Sigmoid colon (tissue), 4 donors: ENCODE results near the gene INVS.

Experiments
- POLR2A ChIP-seq, 2 donors: fragments of 450-650 bp; IDR thresholded peaks; one replicate each; pipeline ENCODE4 v1.6.1; 2016; ENCODE audit warnings: antibody characterized with exemption in 2 of 2, mild to moderate bottlenecking in 2 of 2, moderate library complexity in 2 of 2
- POLR2AphosphoS5 ChIP-seq, 4 donors: sonication (generic); formaldehyde crosslinking; IDR thresholded peaks; one replicate each; pipeline ENCODE4 v1.6.1; 2017; ENCODE audit warnings: antibody characterized with exemption in 4 of 4
- TF ChIP-seq, protein P1 (sequence below), 4 experiments: fragments of 450-650 bp in 3 of 4; fragments of 200-600 bp in 1 of 4; IDR thresholded peaks; one replicate each; pipeline ENCODE4 v1.5.1; 2016 to 2019; ENCODE audit warnings: antibody characterized with exemption in 4 of 4, mild to moderate bottlenecking in 3 of 4, moderate library complexity in 2 of 4

DNA sequence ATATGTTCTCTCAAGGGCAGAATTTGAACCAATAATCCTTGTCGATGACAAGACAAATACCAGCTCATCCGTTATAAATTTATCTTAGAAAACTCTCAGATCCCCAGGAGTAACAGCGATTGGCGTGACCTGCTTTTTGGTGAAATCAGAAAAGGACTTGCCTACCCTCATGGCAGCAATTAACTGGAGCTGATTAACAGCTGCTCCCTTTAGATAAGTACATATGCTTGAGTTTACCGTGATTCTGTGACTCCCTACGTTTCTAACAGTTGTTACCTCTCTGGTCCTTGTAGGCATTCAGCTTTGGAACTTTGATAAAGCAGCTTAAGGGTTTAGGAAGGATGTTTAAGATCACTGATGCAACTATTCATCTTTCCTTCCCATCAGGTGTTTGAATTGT, 2.6 kb downstream of the INVS start:
- TF ChIP-seq, protein P1, sequence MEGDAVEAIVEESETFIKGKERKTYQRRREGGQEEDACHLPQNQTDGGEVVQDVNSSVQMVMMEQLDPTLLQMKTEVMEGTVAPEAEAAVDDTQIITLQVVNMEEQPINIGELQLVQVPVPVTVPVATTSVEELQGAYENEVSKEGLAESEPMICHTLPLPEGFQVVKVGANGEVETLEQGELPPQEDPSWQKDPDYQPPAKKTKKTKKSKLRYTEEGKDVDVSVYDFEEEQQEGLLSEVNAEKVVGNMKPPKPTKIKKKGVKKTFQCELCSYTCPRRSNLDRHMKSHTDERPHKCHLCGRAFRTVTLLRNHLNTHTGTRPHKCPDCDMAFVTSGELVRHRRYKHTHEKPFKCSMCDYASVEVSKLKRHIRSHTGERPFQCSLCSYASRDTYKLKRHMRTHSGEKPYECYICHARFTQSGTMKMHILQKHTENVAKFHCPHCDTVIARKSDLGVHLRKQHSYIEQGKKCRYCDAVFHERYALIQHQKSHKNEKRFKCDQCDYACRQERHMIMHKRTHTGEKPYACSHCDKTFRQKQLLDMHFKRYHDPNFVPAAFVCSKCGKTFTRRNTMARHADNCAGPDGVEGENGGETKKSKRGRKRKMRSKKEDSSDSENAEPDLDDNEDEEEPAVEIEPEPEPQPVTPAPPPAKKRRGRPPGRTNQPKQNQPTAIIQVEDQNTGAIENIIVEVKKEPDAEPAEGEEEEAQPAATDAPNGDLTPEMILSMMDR (IDR thresholded peaks at IDR 0.05): no peak
- no peak for TF ChIP-seq POLR2A (IDR thresholded peaks at IDR 0.05)
- TF ChIP-seq POLR2AphosphoS5 (IDR thresholded peaks at IDR 0.05): no peak
